Kasumi-1 (cell line): ENCODE results near the gene GP2.
"Not testable (repeated sequence)": the region's sequence is repeated elsewhere in the genome, so short reads cannot be mapped to it uniquely, and the experiment has no call there.

ENCODE experiments used
- DNase-seq, 2 experiments: peaks; one replicate each; lab custom pipeline; 2025; lab: John Stamatoyannopoulos, UW

GP2 gene

GRCh38 chr16:20325005-20325404 is 2.3 kb downstream of the GP2 start:
- no peak for DNase-seq

GRCh38 chr16:20323591-20324117 is 3.7 kb downstream of the GP2 start:
- no peak for DNase-seq

GRCh38 chr16:20322696-20323095 is 4.6 kb downstream of the GP2 start:
- DNase-seq, result no peak

GRCh38 chr16:20321671-20322070 is 5.6 kb downstream of the GP2 start:
- no peak for DNase-seq

- DNase-seq, result not testable (repeated sequence)
These were observed 6.3 kb downstream of the GP2 start for GRCh38 chr16:20321051-20321450.

- no peak for DNase-seq
These were observed 6.7 kb downstream of the GP2 start for GRCh38 chr16:20320592-20320991.

- no peak for DNase-seq
These were observed 7.1 kb downstream of the GP2 start for GRCh38 chr16:20320178-20320577.

- no peak for DNase-seq
These were observed 7.9 kb downstream of the GP2 start for GRCh38 chr16:20319406-20319805.

- no peak for DNase-seq
These were observed 8.9 kb downstream of the GP2 start for GRCh38 chr16:20318437-20318836.

- DNase-seq, result no peak
These were observed 9.3 kb downstream of the GP2 start for GRCh38 chr16:20318006-20318405.

- no peak for DNase-seq
These were observed 10.2 kb downstream of the GP2 start for GRCh38 chr16:20317117-20317516.

GRCh38 chr16:20316715-20317114 is 10.6 kb downstream of the GP2 start:
- DNase-seq, result no peak

GRCh38 chr16:20315764-20316163 is 11.5 kb downstream of the GP2 start:
- DNase-seq, result no peak

GRCh38 chr16:20314575-20314974 is 12.7 kb downstream of the GP2 start:
- DNase-seq, result no peak

- DNase-seq, result no peak
These were observed 13.6 kb downstream of the GP2 start for GRCh38 chr16:20313741-20314140.

- DNase-seq, result not testable (repeated sequence)
These were observed 14.7 kb downstream of the GP2 start for GRCh38 chr16:20312536-20313095.

GRCh38 chr16:20311548-20311947 is 15.8 kb downstream of the GP2 start:
- no peak for DNase-seq

GRCh38 chr16:20310421-20311395 is 16.6 kb downstream of the GP2 start:
- no peak for DNase-seq

GRCh38 chr16:20309786-20310185 is 17.5 kb downstream of the GP2 start:
- DNase-seq, result no peak

GRCh38 chr16:20308801-20309590 is 18.3 kb downstream of the GP2 start:
- DNase-seq, result no peak

GRCh38 chr16:20308266-20308665 is 19.0 kb downstream of the GP2 start:
- no peak for DNase-seq

GRCh38 chr16:20307791-20308190 is 19.5 kb downstream of the GP2 start:
- DNase-seq, result no peak
